GM18526 (cell line): ENCODE measurements around the gene TRAF6.
A peak's percentile ranks its signal among the peaks of the same experiment; 100 is the strongest.

ENCODE experiments used
- POLR2A ChIP-seq: IDR thresholded peaks from 3 replicates; pipeline ENCODE4 v1.6.1; 2011; ENCODE audit not compliant: insufficient read length; ENCODE audit errors: extremely low read depth

The TRAF6 gene, protein sequence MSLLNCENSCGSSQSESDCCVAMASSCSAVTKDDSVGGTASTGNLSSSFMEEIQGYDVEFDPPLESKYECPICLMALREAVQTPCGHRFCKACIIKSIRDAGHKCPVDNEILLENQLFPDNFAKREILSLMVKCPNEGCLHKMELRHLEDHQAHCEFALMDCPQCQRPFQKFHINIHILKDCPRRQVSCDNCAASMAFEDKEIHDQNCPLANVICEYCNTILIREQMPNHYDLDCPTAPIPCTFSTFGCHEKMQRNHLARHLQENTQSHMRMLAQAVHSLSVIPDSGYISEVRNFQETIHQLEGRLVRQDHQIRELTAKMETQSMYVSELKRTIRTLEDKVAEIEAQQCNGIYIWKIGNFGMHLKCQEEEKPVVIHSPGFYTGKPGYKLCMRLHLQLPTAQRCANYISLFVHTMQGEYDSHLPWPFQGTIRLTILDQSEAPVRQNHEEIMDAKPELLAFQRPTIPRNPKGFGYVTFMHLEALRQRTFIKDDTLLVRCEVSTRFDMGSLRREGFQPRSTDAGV

DNA sequence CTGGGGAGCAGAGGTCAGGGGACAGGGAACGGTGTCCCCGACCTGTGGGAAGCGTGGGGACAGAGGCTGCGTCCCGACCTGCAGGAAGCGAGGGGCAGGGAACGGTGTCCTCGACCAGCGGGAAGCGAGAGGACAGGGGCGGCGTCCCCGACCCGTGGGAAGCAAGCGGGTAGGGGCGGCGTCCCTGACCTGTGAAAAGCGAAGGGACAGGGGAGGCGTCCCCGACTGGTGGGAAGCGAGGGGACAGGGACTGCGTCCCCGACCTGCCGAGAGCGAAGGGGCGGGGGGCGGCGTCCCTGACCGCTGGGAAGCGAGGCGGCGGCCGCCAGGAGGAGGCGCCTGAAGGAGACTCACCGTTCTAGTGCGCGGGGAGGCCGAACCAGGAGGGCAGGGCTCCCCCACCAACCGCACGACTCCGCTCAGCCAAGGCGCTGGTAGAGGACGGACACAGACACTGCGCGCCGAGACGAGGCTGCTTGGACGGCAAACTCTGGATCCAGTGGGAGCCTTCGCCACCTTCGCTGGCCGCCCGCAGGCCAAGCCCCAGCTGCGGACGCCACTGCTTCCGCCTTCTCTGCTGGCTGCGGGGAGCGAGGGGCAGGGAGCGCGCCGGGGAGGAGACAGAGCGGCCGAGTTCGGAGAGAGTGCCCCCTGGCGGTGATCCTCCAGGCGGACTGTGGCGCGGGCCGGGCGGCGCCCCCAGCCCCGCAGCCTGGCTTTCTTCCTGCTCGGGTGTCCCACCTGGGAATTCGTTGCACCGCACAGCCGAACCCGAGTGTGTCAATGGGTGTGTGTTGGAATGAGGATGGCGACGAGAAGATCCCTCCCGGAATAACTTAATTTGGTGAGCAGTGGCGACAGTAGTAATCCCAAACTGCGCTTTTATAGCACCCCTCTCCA lies at the start of gene TRAF6:
TSS of gene TRAF6 (minus strand) at position 579 of the 900 bp plus-strand sequence. CDS start 8,757 bp downstream, outside the sequence.
- peak; percentile 93 for TF ChIP-seq POLR2A

DNA sequence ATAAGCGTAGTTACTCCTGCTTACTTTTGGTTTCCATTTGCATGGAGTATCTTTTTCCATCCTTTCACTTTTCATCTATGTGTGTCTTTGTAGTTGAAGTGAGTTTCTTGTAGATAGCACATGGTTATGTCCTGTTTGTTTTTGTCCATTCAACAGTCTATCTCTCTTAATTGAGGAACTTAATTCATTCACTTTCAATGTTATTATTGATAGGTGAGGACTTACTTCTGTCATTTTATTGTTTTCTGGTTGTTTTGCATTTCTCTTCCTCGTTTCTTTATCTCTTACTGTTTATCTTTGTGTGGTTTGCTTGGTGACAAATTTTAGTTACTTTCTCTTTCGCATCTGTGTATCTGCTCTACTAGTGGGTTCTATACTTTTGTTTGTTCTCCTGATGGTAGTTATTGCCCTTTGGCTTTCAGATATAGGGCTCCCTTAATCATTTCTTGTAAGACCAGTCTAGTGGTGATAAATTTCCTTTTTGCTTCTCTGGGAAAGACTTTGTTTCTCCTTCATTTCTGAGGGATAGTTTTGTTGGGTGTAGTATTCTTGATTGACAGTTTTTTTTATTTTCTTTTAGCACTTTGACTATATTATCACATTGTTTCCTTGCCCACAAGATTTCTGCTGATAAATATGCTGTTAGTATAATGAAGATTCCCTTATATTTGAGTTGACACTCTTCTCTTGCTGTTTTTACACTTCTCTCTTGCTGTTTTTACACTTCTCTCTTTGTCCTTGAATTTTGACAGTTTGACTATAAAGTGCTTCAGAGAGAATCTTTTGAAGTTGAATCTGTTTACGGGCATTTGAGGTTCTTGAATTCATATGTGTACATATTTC lies 48.7 kb upstream of the TRAF6 start:
- no peak for TF ChIP-seq POLR2A

DNA sequence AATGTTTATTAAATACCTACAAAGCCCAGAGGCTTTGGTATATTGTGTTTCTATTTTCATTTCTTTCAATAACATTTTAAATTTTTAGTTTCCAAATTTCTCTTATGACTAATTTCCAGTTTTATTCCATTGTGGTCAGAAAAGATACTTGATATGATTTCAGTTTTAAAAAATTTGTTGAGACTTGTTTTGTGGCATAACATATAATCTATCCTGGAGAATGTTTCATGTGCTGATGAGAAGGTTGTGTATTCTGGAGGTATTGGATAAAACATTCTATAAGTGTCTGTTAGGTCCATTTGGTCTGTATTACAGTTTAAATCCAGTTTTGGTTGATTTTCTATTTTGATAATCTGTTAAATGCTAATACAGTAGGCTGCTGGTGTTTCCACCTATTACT lies 47.9 kb upstream of the TRAF6 start:
- TF ChIP-seq POLR2A, result no peak

DNA sequence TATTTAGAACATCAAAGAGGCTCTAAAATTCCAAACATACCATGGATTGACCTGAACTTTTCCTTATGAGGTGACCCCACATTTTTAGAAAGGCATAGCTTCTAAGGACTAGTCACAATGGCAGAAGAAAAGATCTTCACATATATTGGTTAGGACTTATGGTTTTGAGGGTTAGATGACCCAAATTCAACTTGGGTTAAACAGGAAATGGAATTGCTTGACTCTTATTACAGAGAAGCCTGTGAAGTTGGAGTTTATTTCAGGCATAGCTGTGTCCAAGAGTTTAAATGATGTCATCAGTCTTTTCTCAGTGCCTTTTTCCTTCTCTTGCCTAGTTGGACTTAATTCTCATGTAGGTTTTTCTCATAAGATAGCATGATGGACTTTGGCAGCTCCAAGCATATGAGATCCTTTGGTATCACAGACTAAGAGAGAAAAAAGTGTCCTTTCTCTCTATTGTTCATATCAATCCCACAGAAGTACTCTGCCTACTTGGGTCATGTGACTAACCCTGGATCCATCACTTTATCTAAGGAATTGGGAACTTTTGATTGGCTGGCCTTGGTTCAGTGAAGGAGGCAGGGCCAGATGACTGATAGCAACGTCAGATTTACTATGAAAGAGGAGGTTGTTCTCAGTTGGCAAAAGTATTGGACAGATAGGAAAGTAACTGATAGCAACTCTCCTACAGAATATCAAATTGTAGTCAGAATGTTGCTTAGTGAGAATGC lies 40.5 kb upstream of the TRAF6 start:
- no peak for TF ChIP-seq POLR2A

DNA sequence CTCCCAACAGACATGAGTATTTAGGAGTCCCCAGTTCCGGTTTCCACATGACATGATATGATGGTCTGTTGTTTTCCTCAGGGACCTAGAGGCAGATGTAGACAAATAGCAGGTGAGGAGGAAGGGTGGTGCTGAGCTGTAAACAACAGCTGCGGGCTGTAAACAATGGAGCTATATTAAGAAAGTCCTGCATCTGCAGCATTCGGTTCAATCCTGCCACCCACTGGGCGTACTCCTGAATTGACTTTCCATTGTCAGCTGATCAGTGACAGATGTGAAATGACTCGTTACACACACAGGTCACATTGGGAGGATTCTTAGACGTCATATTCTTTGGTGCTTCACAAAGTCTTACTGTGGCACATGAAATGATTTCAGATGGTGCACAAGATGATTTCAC lies 30.9 kb upstream of the TRAF6 start:
- TF ChIP-seq POLR2A, result no peak

- TF ChIP-seq POLR2A, result no peak
Observed at GRCh38 chr11:36534276-36534840, 24.3 kb upstream of the TRAF6 start.

DNA sequence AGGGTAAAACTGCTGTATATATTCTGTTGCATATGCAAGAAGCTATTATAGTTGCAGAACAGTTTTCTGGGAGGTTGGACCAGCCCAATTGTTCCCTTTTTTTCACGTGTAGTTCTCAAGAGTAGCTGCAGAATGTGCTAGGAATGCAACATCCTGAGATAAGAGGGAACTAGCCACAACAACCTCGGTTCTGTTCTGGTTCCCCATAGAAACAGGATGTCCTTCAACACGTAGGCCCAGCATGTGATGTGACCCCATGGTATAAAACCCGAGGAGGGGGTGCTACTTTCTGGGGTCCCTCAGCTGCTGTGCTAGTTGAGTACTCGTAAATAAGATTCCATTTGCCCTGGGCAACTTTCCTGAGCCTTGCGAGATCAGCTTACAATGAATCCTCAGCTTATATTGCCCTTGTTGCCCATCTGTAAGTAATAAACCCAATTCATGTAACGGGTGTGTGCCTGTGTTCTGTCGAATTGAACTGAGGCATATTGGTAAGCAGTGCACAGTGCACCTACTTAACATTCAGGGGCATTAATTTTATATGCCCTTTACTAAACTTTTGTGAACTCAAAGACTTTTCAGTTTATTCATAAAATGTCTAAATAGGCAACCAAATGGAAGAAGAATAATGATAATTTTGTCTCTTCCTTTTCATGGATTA lies 23.0 kb upstream of the TRAF6 start:
- TF ChIP-seq POLR2A, result no peak

DNA sequence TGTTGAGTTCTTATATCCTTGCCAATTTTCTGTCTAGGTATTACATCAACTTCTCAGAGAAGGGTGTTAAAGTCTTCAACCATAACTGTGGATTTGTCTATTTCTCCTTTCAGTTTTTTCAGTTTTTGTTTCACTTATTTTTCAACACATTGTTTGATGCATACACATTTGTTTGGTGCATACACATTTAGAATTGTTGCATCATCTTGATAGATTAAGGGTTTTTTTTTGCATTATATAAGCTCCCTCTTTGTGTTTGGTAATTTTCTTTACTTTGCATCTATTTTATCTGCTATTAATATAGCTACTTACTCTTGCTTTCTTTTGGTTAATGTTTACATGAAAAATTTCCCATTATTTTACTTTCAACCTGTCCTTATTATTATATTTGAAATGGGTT lies 20.8 kb upstream of the TRAF6 start:
- TF ChIP-seq POLR2A, result no peak

GRCh38 chr11:36513965-36514364 lies 3.9 kb upstream of the TRAF6 start:
- no peak for TF ChIP-seq POLR2A

- TF ChIP-seq POLR2A, result no peak
Observed at GRCh38 chr11:36512016-36512415, 1.9 kb upstream of the TRAF6 start.

DNA sequence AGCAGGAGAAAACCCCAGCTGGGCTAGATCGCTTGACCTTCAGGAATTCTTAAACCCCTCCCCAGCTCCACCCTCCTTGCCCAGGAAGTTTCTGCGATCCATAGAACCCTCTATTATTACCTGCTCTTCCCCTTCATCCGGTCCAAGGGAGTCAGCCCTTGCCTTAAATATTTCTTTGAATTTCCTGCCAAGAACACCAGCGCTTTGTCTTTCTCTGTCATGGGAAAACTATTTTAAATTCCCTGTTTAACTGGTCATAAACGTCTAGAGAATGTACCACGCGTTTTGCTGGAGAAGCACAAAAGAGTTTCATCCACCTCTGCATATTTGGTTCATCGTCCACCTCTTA lies 496 bp upstream of the TRAF6 start:
- TF ChIP-seq POLR2A, result no peak

GRCh38 chr11:36509201-36509639 lies 852 bp downstream of the TRAF6 start:
- no peak for TF ChIP-seq POLR2A

- TF ChIP-seq POLR2A, result no peak
Observed at GRCh38 chr11:36508743-36509142, 1.3 kb downstream of the TRAF6 start.
